GM12875 (cell line): ENCODE results near the gene HLA-DRB1.
"Not testable (repeated sequence)": the region's sequence is repeated elsewhere in the genome, so short reads cannot be mapped to it uniquely, and the experiment has no call there.

Experiments
- H3K4me3 ChIP-seq: one replicate; pipeline ENCODE4 v1.5.1; 2011; ENCODE audit warnings: low read depth, low read length, control low read depth
- CTCF ChIP-seq: IDR thresholded peaks from 2 replicates; pipeline ENCODE4 v1.5.1; 2011; ENCODE audit warnings: low read depth, mild to moderate bottlenecking, control low read depth, inconsistent platforms, low read length, moderate library complexity, borderline replicate concordance; ENCODE audit not compliant: insufficient read depth

HLA-DRB1 gene

DNA sequence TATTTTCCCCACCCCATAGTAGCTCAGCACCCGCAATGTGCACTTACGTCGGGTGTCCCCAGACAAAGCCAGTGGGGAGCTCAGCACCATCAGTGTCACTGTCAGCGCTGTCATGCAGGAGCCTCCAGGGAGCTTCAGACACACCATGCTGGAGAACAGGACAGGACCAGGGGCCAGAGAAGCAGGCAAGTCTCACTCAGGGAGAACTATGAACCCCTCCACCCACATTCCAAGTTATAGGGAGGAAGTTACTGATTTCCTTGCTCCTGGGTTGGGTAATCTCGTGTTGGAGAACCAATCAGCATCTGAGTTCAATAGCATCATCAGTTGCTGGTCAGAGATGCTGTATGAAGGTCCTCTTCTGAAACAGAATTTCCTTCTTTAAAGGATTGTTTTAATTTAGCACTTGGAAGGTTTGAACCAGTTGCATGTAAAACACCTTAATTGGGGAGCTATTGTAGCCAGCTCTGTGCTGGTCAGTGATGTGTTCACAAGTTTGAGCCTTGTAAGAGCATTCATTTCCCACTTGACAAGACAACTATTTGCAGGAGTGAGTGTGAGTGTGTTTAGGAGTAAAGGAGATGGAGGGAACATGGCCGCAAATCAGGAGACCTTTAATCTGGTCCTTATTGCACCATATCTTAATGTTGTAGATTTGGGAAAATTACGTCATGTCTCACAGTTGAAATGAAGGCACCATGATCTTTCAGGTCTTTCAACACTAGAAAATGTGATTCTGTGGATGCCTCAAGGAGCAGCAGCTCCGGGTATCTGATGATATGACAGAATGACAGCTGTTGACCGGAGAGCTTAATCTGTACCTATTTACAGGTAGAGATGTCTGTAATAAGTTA is at the start of gene HLA-DRB1:
Gene HLA-DRB1, minus strand, starts transcription at position 253 of the 854 bp plus-strand sequence. Its CDS starts 106 bp downstream, at position 147.
- H3K4me3 ChIP-seq = peak within 1 kb of the TSS; percentile 50
- TF ChIP-seq CTCF = no peak

- H3K4me3 ChIP-seq = peak overlapping the region; percentile 49
- TF ChIP-seq CTCF = no peak
Observed at GRCh38 chr6:32638532-32639219, 49.0 kb upstream of the HLA-DRB1 start.

- TF ChIP-seq CTCF = no peak
- peak overlapping the region; percentile 47 for H3K4me3 ChIP-seq
Observed at GRCh38 chr6:32637883-32638282, 48.2 kb upstream of the HLA-DRB1 start.

GRCh38 chr6:32637219-32637880 is 47.7 kb upstream of the HLA-DRB1 start, which contains the start of gene HLA-DQA1:
HLA-DQA1 (plus strand) TSS chr6:32637406; CDS start chr6:32637459, 53 bp downstream.
- no peak for TF ChIP-seq CTCF
- peak within 1 kb of the TSS; percentile 47 for H3K4me3 ChIP-seq

GRCh38 chr6:32635526-32636123 is 46.0 kb upstream of the HLA-DRB1 start:
- no peak for TF ChIP-seq CTCF
- no peak overlapping the region for H3K4me3 ChIP-seq

DNA sequence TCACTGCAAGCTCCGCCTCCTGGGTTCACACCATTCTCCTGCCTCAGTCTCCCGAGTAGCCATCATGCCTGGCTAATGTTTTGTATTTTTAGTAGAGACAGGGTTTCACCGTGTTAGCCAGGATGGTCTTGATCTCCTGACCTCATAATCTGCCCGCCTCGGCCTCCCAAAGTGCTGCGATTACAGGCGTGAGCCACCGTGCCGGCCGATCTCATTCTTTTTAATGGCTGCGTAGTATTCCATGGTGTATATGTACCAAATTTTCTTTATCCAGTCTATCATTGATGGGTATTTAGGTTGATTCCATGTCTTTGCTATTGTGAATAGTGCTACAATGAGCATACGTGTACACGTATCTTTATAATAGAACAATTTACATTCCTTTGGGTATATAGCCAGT is 40.1 kb upstream of the HLA-DRB1 start:
- not testable (repeated sequence) for H3K4me3 ChIP-seq

DNA sequence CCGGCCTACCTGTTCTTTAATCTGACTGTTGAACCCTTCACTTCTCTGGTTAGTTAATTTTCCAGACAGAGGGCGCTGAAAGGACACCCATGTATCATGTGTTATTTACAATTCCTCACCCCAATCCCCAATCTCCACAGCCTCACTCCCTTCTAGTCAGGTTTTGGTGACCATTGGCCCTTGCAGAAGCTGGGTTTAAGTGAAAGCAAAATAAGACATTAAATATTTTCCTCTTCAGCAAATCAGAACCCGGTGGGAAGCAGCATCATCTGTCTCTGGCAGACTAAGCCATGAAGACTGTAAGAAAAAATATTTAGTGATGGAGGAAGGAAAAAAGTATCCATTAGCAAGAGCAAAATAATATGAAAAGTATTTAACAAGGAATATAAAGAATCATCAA is 38.2 kb upstream of the HLA-DRB1 start:
- TF ChIP-seq CTCF = no peak
- peak overlapping the region; percentile 28 for H3K4me3 ChIP-seq
